Suprapubic skin (tissue), 3 donors: ENCODE data around the gene RPS24.

Source experiments
- EP300 ChIP-seq: sonication (generic); formaldehyde crosslinking; IDR thresholded peaks from one replicate; pipeline ENCODE4 v1.6.1; 2017; ENCODE audit warnings: antibody characterized with exemption
- TF ChIP-seq, protein P1 (sequence below), 2 donors: fragments of 200-600 bp in 1 of 2; fragments of 450-650 bp in 1 of 2; sonication (generic) in 1 of 2; IDR thresholded peaks; one replicate each; pipeline ENCODE4 v1.5.1; 2016 to 2019; ENCODE audit warnings: antibody characterized with exemption in 2 of 2, mild to moderate bottlenecking in 1 of 2, moderate library complexity in 1 of 2

DNA sequence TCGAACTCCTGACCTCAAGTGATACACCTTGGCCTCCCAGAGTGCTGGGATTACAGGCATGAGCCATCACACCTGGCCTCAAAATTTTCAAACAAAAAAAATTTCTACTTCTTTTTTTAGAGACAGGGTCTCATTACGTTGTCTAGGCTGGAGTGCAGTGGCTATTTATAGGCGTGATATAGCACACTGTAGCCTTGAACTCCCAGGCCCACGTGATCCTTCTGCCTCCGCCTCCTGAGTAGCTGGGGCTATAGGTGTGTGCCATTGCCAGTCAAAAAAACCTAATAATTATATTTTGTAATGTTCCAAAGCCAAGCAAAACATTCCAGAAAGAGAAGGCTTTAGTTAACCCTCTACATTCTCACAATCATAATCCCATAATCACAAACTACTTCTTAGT, 18.1 kb upstream of the RPS24 start:
- TF ChIP-seq, protein P1, sequence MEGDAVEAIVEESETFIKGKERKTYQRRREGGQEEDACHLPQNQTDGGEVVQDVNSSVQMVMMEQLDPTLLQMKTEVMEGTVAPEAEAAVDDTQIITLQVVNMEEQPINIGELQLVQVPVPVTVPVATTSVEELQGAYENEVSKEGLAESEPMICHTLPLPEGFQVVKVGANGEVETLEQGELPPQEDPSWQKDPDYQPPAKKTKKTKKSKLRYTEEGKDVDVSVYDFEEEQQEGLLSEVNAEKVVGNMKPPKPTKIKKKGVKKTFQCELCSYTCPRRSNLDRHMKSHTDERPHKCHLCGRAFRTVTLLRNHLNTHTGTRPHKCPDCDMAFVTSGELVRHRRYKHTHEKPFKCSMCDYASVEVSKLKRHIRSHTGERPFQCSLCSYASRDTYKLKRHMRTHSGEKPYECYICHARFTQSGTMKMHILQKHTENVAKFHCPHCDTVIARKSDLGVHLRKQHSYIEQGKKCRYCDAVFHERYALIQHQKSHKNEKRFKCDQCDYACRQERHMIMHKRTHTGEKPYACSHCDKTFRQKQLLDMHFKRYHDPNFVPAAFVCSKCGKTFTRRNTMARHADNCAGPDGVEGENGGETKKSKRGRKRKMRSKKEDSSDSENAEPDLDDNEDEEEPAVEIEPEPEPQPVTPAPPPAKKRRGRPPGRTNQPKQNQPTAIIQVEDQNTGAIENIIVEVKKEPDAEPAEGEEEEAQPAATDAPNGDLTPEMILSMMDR (IDR thresholded peaks at IDR 0.05), result no peak
- no peak for TF ChIP-seq EP300
